MCF 10A (cell line): ENCODE measurements around the gene DDRGK1. TPM values are rescaled to one million over a fixed set of nuclear protein-coding genes. Genes with fewer than 3 reads are reported as not detected.

Experiments
- BruUV-seq: library from RNA; stranded (reverse); fragments of 400-500 nt; replicated peaks from 2 replicates; lab custom pipeline; 2021; lab: Mats Ljungman, UMichigan
- CTCF ChIA-PET: fragments of 300-600 bp; sonication (Branson Sonifier 250); formaldehyde crosslinking; extraction: SDS; loops from one replicate; lab custom pipeline; 2021; ENCODE audit warnings: antibody characterized with exemption, inconsistent platforms; lab: Yijun Ruan, JAX
- POLR2A ChIA-PET: fragments of 300-600, 350-650 bp; sonication (Branson Sonifier 250); formaldehyde crosslinking; extraction: SDS; loops from one replicate; lab custom pipeline; 2020; ENCODE audit warnings: antibody characterized with exemption, inconsistent platforms; lab: Yijun Ruan, JAX
- DNase-seq: peaks from one replicate; pipeline ENCODE4 v3.0.0-alpha.2; 2018; ENCODE audit not compliant: unreplicated experiment
- H3K27ac Mint-ChIP-seq: one replicate; pipeline ENCODE4 v1.8.0; 2022; ENCODE audit warnings: mild to moderate bottlenecking, low read depth, mixed read lengths; ENCODE audit not compliant: unreplicated experiment
- H3K27me3 Mint-ChIP-seq: one replicate; pipeline ENCODE4 v1.8.0; 2022; ENCODE audit warnings: mixed read lengths; ENCODE audit not compliant: insufficient read depth, unreplicated experiment
- H3K36me3 Mint-ChIP-seq: one replicate; pipeline ENCODE4 v1.8.0; 2022; ENCODE audit warnings: mild to moderate bottlenecking, moderate library complexity, mixed read lengths; ENCODE audit not compliant: insufficient read depth, unreplicated experiment
- H3K4me1 Mint-ChIP-seq: one replicate; pipeline ENCODE4 v1.8.0; 2022; ENCODE audit warnings: mixed read lengths; ENCODE audit not compliant: insufficient read depth, unreplicated experiment
- H3K4me3 Mint-ChIP-seq: one replicate; pipeline ENCODE4 v1.8.0; 2022; ENCODE audit warnings: mild to moderate bottlenecking, moderate library complexity, mixed read lengths; ENCODE audit not compliant: unreplicated experiment
- H3K9me3 Mint-ChIP-seq: one replicate; pipeline ENCODE4 v1.8.0; 2022; ENCODE audit warnings: mixed read lengths; ENCODE audit not compliant: unreplicated experiment
- CTCF ChIP-seq: fragments of 200-600 bp; IDR thresholded peaks from one replicate; pipeline ENCODE4 v1.8.0; 2022; ENCODE audit warnings: antibody characterized with exemption, mild to moderate bottlenecking; ENCODE audit not compliant: unreplicated experiment
- intact Hi-C: fragments of 100-400 bp; cut with micrococcal nuclease; formaldehyde crosslinking; loops from 2 replicates; pipeline ENCODE4 v1.14.1; 2022
- total RNA-seq: library from RNA; stranded (reverse); gene quantifications from 2 replicates; pipeline ENCODE4 v1.2.3, GENCODE V29; 2022

Gene DDRGK1
- total RNA-seq, 1 experiment from 2014 or later, result 116 TPM

- H3K27me3 Mint-ChIP-seq, result no peaks in the 10 kb centered on the region
- DNase-seq, result no peak
- no TSS peak for BruUV-seq
- no peak overlapping the region for H3K27ac Mint-ChIP-seq
- intact Hi-C loops, result no loop called here
- TF ChIP-seq CTCF, result no peak
- CTCF ChIA-PET, result interaction anchor here (1.1 kb wide), 1 partner anchor 10 kb away, joined by 3 read pairs; no protein-coding TSS in a partner anchor
- POLR2A ChIA-PET, result no interaction called here
- peaks cover 7% of the 10 kb centered on the region for H3K36me3 Mint-ChIP-seq
- no peaks in the 10 kb centered on the region for H3K9me3 Mint-ChIP-seq
- no peak overlapping the region for H3K4me3 Mint-ChIP-seq
- H3K4me1 Mint-ChIP-seq, result no peaks in the 10 kb centered on the region
Observed at GRCh38 chr20:3229158-3229557, 24.7 kb upstream of the DDRGK1 start.

- H3K27ac Mint-ChIP-seq, result no peak overlapping the region
- no TSS peak for BruUV-seq
- ChIA-PET CTCF (interaction anchor here (1.1 kb wide), 1 partner anchor 10 kb away, joined by 3 read pairs; no protein-coding TSS in a partner anchor), POLR2A (no interaction called here)
- no peak for TF ChIP-seq CTCF
- no peaks in the 10 kb centered on the region for H3K9me3 Mint-ChIP-seq
- DNase-seq, result no peak
- intact Hi-C loops, result no loop called here
- H3K36me3 Mint-ChIP-seq, result peaks cover 7% of the 10 kb centered on the region
- no peaks in the 10 kb centered on the region for H3K27me3 Mint-ChIP-seq
- H3K4me3 Mint-ChIP-seq, result no peak overlapping the region
- no peaks in the 10 kb centered on the region for H3K4me1 Mint-ChIP-seq
Observed at GRCh38 chr20:3228750-3229032, 24.2 kb upstream of the DDRGK1 start.

GRCh38 chr20:3227936-3228749 lies 23.7 kb upstream of the DDRGK1 start:
- Mint-ChIP-seq H3K36me3 (peaks cover 7% of the 10 kb centered on the region), H3K9me3 (no peaks in the 10 kb centered on the region), H3K27ac (no peak overlapping the region), H3K27me3 (no peaks in the 10 kb centered on the region), H3K4me1 (no peaks in the 10 kb centered on the region), H3K4me3 (no peak overlapping the region)
- no peak for DNase-seq
- no peak for TF ChIP-seq CTCF
- POLR2A ChIA-PET, result interaction anchor here (0.5 to 1.0 kb wide), 2 partner anchors 19 to 241 kb away, joined by 3 to 7 read pairs; partner anchors contain the start of gene ITPA
- BruUV-seq, result no TSS peak
- CTCF ChIA-PET, result interaction anchor here (0.9 to 1.4 kb wide), 3 partner anchors 9 to 88 kb away, joined by 3 to 6 read pairs (median 5); no protein-coding TSS in a partner anchor
- intact Hi-C loops, result no loop called here

- no TSS peak for BruUV-seq
- intact Hi-C loops, result no loop called here
- POLR2A ChIA-PET, result interaction anchor here (0.5 to 1.0 kb wide), 3 partner anchors 18 to 242 kb away, joined by 3 to 7 read pairs (median 4); partner anchors contain the start of genes FASTKD5, ITPA and UBOX5
- no peak for DNase-seq
- Mint-ChIP-seq H3K36me3 (peaks cover 7% of the 10 kb centered on the region), H3K27me3 (no peaks in the 10 kb centered on the region), H3K27ac (no peak overlapping the region), H3K4me3 (no peak overlapping the region), H3K9me3 (no peaks in the 10 kb centered on the region), H3K4me1 (no peaks in the 10 kb centered on the region)
- TF ChIP-seq CTCF, result no peak
- CTCF ChIA-PET, result interaction anchor here (0.9 to 1.4 kb wide), 2 partner anchors 10 to 89 kb away, joined by 5 to 6 read pairs; no protein-coding TSS in a partner anchor
Observed at GRCh38 chr20:3227506-3227905, 23.0 kb upstream of the DDRGK1 start.
